ENCODE measurements around the gene EP400. TPM values are rescaled to one million over a fixed set of nuclear protein-coding genes. Genes with fewer than 3 reads are reported as not detected.

EP400 gene
- total RNA-seq, 1 experiment from 2014 or later, result 80.1 TPM

DNA sequence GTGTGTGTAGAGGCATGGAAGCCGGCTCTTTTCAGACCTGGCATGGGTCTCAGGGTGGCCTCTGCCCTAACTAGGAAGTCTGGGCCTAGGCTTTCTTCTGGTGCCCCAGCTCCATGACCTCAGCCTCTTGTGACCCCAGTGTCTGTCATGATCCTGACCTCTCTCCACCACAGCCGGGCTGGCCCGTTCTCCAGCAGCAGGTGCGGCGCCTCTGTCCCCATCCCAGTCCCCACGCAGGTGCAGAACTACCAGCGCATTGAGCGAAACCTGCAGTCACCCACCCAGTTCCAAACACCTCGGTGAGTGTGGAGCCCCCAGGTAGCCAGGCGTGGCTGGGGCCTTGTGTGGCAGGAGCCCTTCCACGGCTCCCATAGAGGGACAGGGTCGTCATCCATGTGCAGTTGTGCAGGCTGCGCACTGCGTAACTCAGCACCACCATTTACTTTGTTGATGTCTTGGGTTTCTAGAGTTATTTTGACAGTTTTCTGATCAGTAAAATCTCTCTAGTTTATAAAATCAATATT is 35.5 kb upstream of the EP400 start:
- DNase-seq (ENCODE audit: low spot score), result no peak
- ChIA-PET CTCF (no interaction called here), POLR2A (ENCODE audit: low non-redundant PET) (no interaction called here)
- Histone ChIP-seq H3K27me3 (replicated peaks; ENCODE audit: insufficient read depth, low read depth, low read length, poor library complexity) (no peaks in the 10 kb centered on the region), H3K9me3 (ENCODE audit: low read depth, low read length, poor library complexity, severe bottlenecking) (no peaks in the 10 kb centered on the region), H3K4me1 (ENCODE audit: insufficient read depth, low read length, poor library complexity, severe bottlenecking) (peaks cover 12% of the 10 kb centered on the region), H3K36me3 (ENCODE audit: insufficient read depth, low read length, poor library complexity, severe bottlenecking) (peaks cover 59% of the 10 kb centered on the region), H3K27ac (ENCODE audit: low read depth, low read length, poor library complexity, severe bottlenecking) (no peak overlapping the region), H3K4me3 (ENCODE audit: low read depth, low read length, poor library complexity, severe bottlenecking) (no peak overlapping the region)
- TF ChIP-seq EZH2 (IDR thresholded peaks at IDR 0.05; ENCODE audit: borderline replicate concordance, low read depth, low read length, poor library complexity, severe bottlenecking) (no peak), CTCF (conservative IDR thresholded peaks at IDR 0.05; ENCODE audit: low read depth, low read length) (no peak)
- BruUV-seq (replicated peaks), result no TSS peak
- intact Hi-C loops (cut with micrococcal nuclease; ENCODE audit: unreplicated experiment), result no loop called here

DNA sequence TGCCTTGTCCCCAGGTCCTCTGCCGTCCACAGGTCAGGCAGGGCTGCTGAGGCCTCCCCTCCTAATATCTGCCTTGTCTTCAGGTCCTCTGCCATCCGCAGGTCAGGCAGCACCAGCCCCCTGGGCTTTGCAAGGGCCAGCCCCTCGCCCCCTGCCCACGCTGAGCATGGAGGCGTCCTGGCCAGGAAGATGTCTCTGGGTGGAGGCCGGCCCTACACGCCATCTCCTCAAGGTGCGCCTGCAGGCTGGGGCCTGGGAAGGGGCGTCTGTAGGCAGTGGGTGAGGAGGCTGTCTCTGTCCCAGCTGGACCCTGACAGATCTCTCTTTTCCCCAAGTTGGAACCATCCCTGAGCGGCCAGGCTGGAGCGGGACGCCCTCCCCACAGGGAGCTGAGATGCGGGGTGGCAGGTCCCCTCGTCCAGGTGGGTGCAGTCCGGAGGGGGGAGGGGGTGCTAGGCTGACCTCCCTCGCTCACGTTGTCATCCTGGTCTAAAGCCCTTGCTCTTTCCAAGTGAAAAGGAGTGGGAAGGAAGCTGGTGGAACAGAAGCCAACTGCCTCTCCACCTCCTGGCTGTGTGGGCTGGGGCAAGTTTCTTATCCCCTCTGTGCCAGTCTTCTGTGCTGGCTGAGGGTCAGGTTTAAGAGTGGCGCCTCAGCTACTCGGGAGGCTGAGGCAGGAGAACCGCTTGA is 34.6 kb upstream of the EP400 start:
- no TSS peak for BruUV-seq (replicated peaks)
- CTCF ChIA-PET, result no interaction called here

DNA sequence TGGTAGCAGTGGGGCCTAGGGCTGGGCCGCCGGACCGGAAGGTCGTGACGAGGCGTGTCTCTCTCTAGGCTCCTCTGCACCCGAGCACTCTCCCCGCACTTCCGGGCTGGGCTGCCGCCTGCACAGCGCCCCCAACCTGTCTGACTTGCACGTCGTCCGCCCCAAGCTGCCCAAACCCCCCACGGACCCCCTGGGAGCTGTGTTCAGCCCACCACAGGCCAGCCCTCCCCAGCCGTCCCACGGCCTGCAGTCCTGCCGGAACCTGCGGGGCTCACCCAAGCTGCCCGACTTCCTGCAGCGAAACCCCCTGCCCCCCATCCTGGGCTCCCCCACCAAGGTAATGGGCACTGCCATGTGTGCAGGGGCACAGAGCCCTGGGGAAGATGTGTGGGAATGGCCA is 33.9 kb upstream of the EP400 start:
- peaks cover 12% of the 10 kb centered on the region for H3K4me1 ChIP-seq (ENCODE audit: insufficient read depth, low read length, poor library complexity, severe bottlenecking)
- no peak for DNase-seq (ENCODE audit: low spot score)
- intact Hi-C loops (cut with micrococcal nuclease; ENCODE audit: unreplicated experiment), result no loop called here
- BruUV-seq (replicated peaks), result no TSS peak
- no peak overlapping the region for H3K27ac ChIP-seq (ENCODE audit: low read depth, low read length, poor library complexity, severe bottlenecking)
- no peaks in the 10 kb centered on the region for H3K27me3 ChIP-seq (replicated peaks; ENCODE audit: insufficient read depth, low read depth, low read length, poor library complexity)
- H3K36me3 ChIP-seq (ENCODE audit: insufficient read depth, low read length, poor library complexity, severe bottlenecking), result peaks cover 48% of the 10 kb centered on the region
- no peak overlapping the region for H3K4me3 ChIP-seq (ENCODE audit: low read depth, low read length, poor library complexity, severe bottlenecking)
- TF ChIP-seq EZH2 (IDR thresholded peaks at IDR 0.05; ENCODE audit: borderline replicate concordance, low read depth, low read length, poor library complexity, severe bottlenecking) (no peak), CTCF (conservative IDR thresholded peaks at IDR 0.05; ENCODE audit: low read depth, low read length) (no peak)
- POLR2A ChIA-PET (ENCODE audit: low non-redundant PET), result no interaction called here
- no peaks in the 10 kb centered on the region for H3K9me3 ChIP-seq (ENCODE audit: low read depth, low read length, poor library complexity, severe bottlenecking)
- CTCF ChIA-PET, result no interaction called here

More for the DNA sequence above, 34.6 kb upstream of the EP400 start:
- Histone ChIP-seq H3K27me3 (replicated peaks; ENCODE audit: insufficient read depth, low read depth, low read length, poor library complexity) (no peaks in the 10 kb centered on the region), H3K36me3 (ENCODE audit: insufficient read depth, low read length, poor library complexity, severe bottlenecking) (peaks cover 54% of the 10 kb centered on the region), H3K27ac (ENCODE audit: low read depth, low read length, poor library complexity, severe bottlenecking) (no peak overlapping the region), H3K4me3 (ENCODE audit: low read depth, low read length, poor library complexity, severe bottlenecking) (no peak overlapping the region), H3K9me3 (ENCODE audit: low read depth, low read length, poor library complexity, severe bottlenecking) (no peaks in the 10 kb centered on the region), H3K4me1 (ENCODE audit: insufficient read depth, low read length, poor library complexity, severe bottlenecking) (peaks cover 12% of the 10 kb centered on the region)
- POLR2A ChIA-PET (ENCODE audit: low non-redundant PET), result no interaction called here
- intact Hi-C loops (cut with micrococcal nuclease; ENCODE audit: unreplicated experiment), result no loop called here
- no peak for DNase-seq (ENCODE audit: low spot score)
- no peak for TF ChIP-seq CTCF (conservative IDR thresholded peaks at IDR 0.05; ENCODE audit: low read depth, low read length)
- TF ChIP-seq EZH2 (IDR thresholded peaks at IDR 0.05; ENCODE audit: borderline replicate concordance, low read depth, low read length, poor library complexity, severe bottlenecking), result no peak
